OCI-LY3 (cell line): ENCODE measurements around the gene PTPN13.
A peak's percentile ranks its signal among the peaks of the same experiment; 100 is the strongest.

ENCODE experiments used
- H2AFZ ChIP-seq: fragments of 200-600, 300-600 bp; shearing (Covaris generic); 2 replicates; pipeline ENCODE4 v1.6.0; 2014; ENCODE audit warnings: antibody characterized with exemption, low read depth, low read length
- H3K27ac ChIP-seq: fragments of 200-600, 300-600 bp; sonication (generic); 2 replicates; pipeline ENCODE4 v1.5.1; 2014; ENCODE audit warnings: mild to moderate bottlenecking, low read length, moderate library complexity, mixed read lengths
- H3K27me3 ChIP-seq: fragments of 200-600, 300-600 bp; sonication (generic); 2 replicates; pipeline ENCODE4 v1.6.1; 2014; ENCODE audit warnings: low read depth, low read length, mixed read lengths
- H3K36me3 ChIP-seq: fragments of 200-600, 300-600 bp; sonication (generic); replicated peaks from 2 replicates; pipeline ENCODE3; 2014; ENCODE audit warnings: low read depth, low read length, mixed read lengths
- H3K4me1 ChIP-seq: fragments of 300-600, 200-600 bp; sonication (generic); 2 replicates; pipeline ENCODE4 v1.6.1; 2014; ENCODE audit warnings: low read length, mixed read lengths
- H3K4me2 ChIP-seq: fragments of 200-600, 300-600 bp; sonication (generic); 2 replicates; pipeline ENCODE4 v1.6.1; 2014; ENCODE audit warnings: low read length, mixed read lengths
- H3K4me3 ChIP-seq: fragments of 300-600, 200-600 bp; sonication (generic); 2 replicates; pipeline ENCODE4 v1.5.1; 2014; ENCODE audit warnings: antibody characterized with exemption, mild to moderate bottlenecking, low read length, moderate library complexity
- H3K79me2 ChIP-seq: fragments of 300-600, 200-600 bp; shearing (Covaris generic); 2 replicates; pipeline ENCODE4 v1.6.1; 2014; ENCODE audit warnings: mild to moderate bottlenecking, low read length, mixed read lengths
- H3K9ac ChIP-seq: fragments of 300-600, 200-600 bp; shearing (Covaris generic); 2 replicates; pipeline ENCODE4 v1.6.0; 2014; ENCODE audit warnings: mild to moderate bottlenecking, low read length, moderate library complexity
- H3K9me3 ChIP-seq: fragments of 200-600, 300-600 bp; shearing (Covaris generic); 2 replicates; pipeline ENCODE4 v1.6.1; 2014; ENCODE audit warnings: low read length, mixed read lengths; ENCODE audit not compliant: insufficient read depth
- H4K20me1 ChIP-seq: fragments of 200-600, 300-600 bp; sonication (generic); 2 replicates; pipeline ENCODE4 v1.6.1; 2016; ENCODE audit warnings: low read length, mixed read lengths; ENCODE audit not compliant: insufficient read depth
- CTCF ChIP-seq: fragments of 200-600, 300-600 bp; sonication (generic); IDR thresholded peaks from 2 replicates; pipeline ENCODE4 v1.5.1; 2014; ENCODE audit warnings: antibody characterized with exemption, low read length, low read depth
- EZH2phosphoT487 ChIP-seq: fragments of 200-600 bp; shearing (Covaris generic); IDR thresholded peaks from 2 replicates; pipeline ENCODE4 v1.6.1; 2018; ENCODE audit warnings: antibody characterized with exemption, mixed run types, low read depth

The PTPN13 gene

GRCh38 chr4:86846921-86847320, 252.8 kb downstream of the PTPN13 start:
- no peaks in the 10 kb centered on the region for H3K36me3 ChIP-seq
- no peak overlapping the region for H3K4me2 ChIP-seq
- H3K4me3 ChIP-seq = no peak overlapping the region
- H3K27ac ChIP-seq = no peak overlapping the region
- TF ChIP-seq EZH2phosphoT487 (no peak), CTCF (no peak)
- H2AFZ ChIP-seq = no peak overlapping the region
- H3K9ac ChIP-seq = no peak overlapping the region
- H3K4me1 ChIP-seq = peaks cover 7% of the 10 kb centered on the region
- H3K27me3 ChIP-seq = no peaks in the 10 kb centered on the region
- H3K9me3 ChIP-seq = no peaks in the 10 kb centered on the region
- no peaks in the 10 kb centered on the region for H3K79me2 ChIP-seq
- no peaks in the 10 kb centered on the region for H4K20me1 ChIP-seq

GRCh38 chr4:86847571-86847970, 253.5 kb downstream of the PTPN13 start:
- TF ChIP-seq CTCF = no peak
- no peak for TF ChIP-seq EZH2phosphoT487
- H3K4me2 ChIP-seq = no peak overlapping the region; the same call in 1 of the 2 replicates

GRCh38 chr4:86848136-86848535, 254.0 kb downstream of the PTPN13 start:
- Histone ChIP-seq H3K4me1 (peaks cover 7% of the 10 kb centered on the region), H3K9ac (no peak overlapping the region), H3K79me2 (no peaks in the 10 kb centered on the region), H3K36me3 (no peaks in the 10 kb centered on the region), H3K4me3 (no peak overlapping the region), H2AFZ (peak overlapping the region; percentile 33; the same call in 1 of the 2 replicates), H3K27ac (no peak overlapping the region), H3K4me2 (no peak overlapping the region; the same call in 1 of the 2 replicates), H3K9me3 (no peaks in the 10 kb centered on the region), H4K20me1 (no peaks in the 10 kb centered on the region), H3K27me3 (no peaks in the 10 kb centered on the region)
- TF ChIP-seq CTCF (no peak), EZH2phosphoT487 (no peak)

More at GRCh38 chr4:86847571-86847970, 253.5 kb downstream of the PTPN13 start:
- Histone ChIP-seq H3K9me3 (no peaks in the 10 kb centered on the region), H3K36me3 (no peaks in the 10 kb centered on the region), H3K27me3 (no peaks in the 10 kb centered on the region), H2AFZ (peak overlapping the region; percentile 33; the same call in 1 of the 2 replicates), H3K9ac (no peak overlapping the region), H3K4me3 (no peak overlapping the region), H3K4me1 (peaks cover 7% of the 10 kb centered on the region), H3K79me2 (no peaks in the 10 kb centered on the region), H4K20me1 (no peaks in the 10 kb centered on the region), H3K27ac (no peak overlapping the region)

GRCh38 chr4:86848732-86849619, 254.9 kb downstream of the PTPN13 start, which contains the start of gene SLC10A6:
SLC10A6 (minus strand) TSS chr4:86849384; CDS start chr4:86849115, 269 bp downstream.
- TF ChIP-seq CTCF = no peak
- no peak for TF ChIP-seq EZH2phosphoT487
- H3K27ac ChIP-seq = no peak within 1 kb of the TSS
- no peak within 1 kb of the TSS for H2AFZ ChIP-seq

More at GRCh38 chr4:86848732-86849619, 254.9 kb downstream of the PTPN13 start, which contains the start of gene SLC10A6:
- Histone ChIP-seq H3K4me2 (no peak within 1 kb of the TSS), H3K79me2 (no peaks in the 10 kb centered on the region), H4K20me1 (no peaks in the 10 kb centered on the region), H3K4me1 (peaks cover 7% of the 10 kb centered on the region), H3K36me3 (no peaks in the 10 kb centered on the region), H3K9ac (no peak within 1 kb of the TSS), H3K4me3 (no peak within 1 kb of the TSS), H3K27me3 (no peaks in the 10 kb centered on the region), H3K9me3 (no peaks in the 10 kb centered on the region)
